GM23248 (cell line): ENCODE results near the gene UBE4A. TPM values are rescaled to one million over a fixed set of nuclear protein-coding genes. Genes with fewer than 3 reads are reported as not detected.
A peak's percentile ranks its signal among the peaks of the same experiment; 100 is the strongest.
"Not testable (repeated sequence)": the region's sequence is repeated elsewhere in the genome, so short reads cannot be mapped to it uniquely, and the experiment has no call there.

Source experiments
- DNase-seq: peaks from one replicate; pipeline ENCODE4 v3.0.0-alpha.2; 2015
- H2AFZ ChIP-seq: fragments of 200-600 bp; sonication (generic); 2 replicates; pipeline ENCODE4 v1.6.1; 2016; ENCODE audit warnings: antibody characterized with exemption
- H3F3A ChIP-seq: fragments of 200-600 bp; sonication (generic); 2 replicates; pipeline ENCODE4 v1.6.1; 2016; ENCODE audit warnings: mild to moderate bottlenecking, antibody characterized with exemption, mixed run types; ENCODE audit not compliant: insufficient read depth
- H3K27ac ChIP-seq: fragments of 200-600 bp; sonication (generic); 2 replicates; pipeline ENCODE4 v1.5.1; 2016; ENCODE audit warnings: mild to moderate bottlenecking
- H3K27me3 ChIP-seq: fragments of 200-600 bp; sonication (generic); replicated peaks from 2 replicates; pipeline ENCODE4 v1.6.1; 2016; ENCODE audit warnings: mild to moderate bottlenecking; ENCODE audit not compliant: insufficient read depth
- H3K36me3 ChIP-seq: fragments of 200-600 bp; sonication (generic); 2 replicates; pipeline ENCODE4 v1.6.1; 2016; ENCODE audit warnings: low read depth, mild to moderate bottlenecking
- H3K4me1 ChIP-seq: fragments of 200-600 bp; sonication (generic); 2 replicates; pipeline ENCODE4 v1.6.1; 2016; ENCODE audit warnings: mild to moderate bottlenecking; ENCODE audit not compliant: insufficient read depth
- H3K4me2 ChIP-seq: fragments of 200-600 bp; sonication (generic); one replicate; pipeline ENCODE4 v1.6.1; 2016; ENCODE audit warnings: mild to moderate bottlenecking; ENCODE audit not compliant: unreplicated experiment
- H3K4me3 ChIP-seq: fragments of 200-600 bp; sonication (generic); 2 replicates; pipeline ENCODE4 v1.5.1; 2016; ENCODE audit warnings: mild to moderate bottlenecking
- H3K79me2 ChIP-seq: fragments of 200-600 bp; sonication (generic); 2 replicates; pipeline ENCODE4 v1.6.1; 2016; ENCODE audit warnings: mild to moderate bottlenecking; ENCODE audit not compliant: insufficient read depth
- H3K9ac ChIP-seq: fragments of 200-600 bp; sonication (generic); 2 replicates; pipeline ENCODE4 v1.6.1; 2016; ENCODE audit warnings: mild to moderate bottlenecking
- H3K9me2 ChIP-seq: fragments of 200-600 bp; sonication (generic); 2 replicates; pipeline ENCODE4 v1.6.1; 2016; ENCODE audit warnings: mixed run types, mild to moderate bottlenecking, moderate library complexity; ENCODE audit not compliant: insufficient read depth
- H3K9me3 ChIP-seq: fragments of 200-600 bp; sonication (generic); one replicate; pipeline ENCODE4 v1.6.1; 2017; ENCODE audit warnings: low read depth
- H4K20me1 ChIP-seq: fragments of 200-600 bp; sonication (generic); 2 replicates; pipeline ENCODE4 v1.6.0; 2016; ENCODE audit not compliant: insufficient read depth
- EZH2 ChIP-seq: fragments of 200-600 bp; sonication (generic); IDR thresholded peaks from 2 replicates; pipeline ENCODE4 v1.6.1; 2018; ENCODE audit warnings: antibody characterized with exemption, mild to moderate bottlenecking; ENCODE audit not compliant: insufficient read depth, poor library complexity, severe bottlenecking
- EZH2phosphoT487 ChIP-seq: fragments of 200-600 bp; sonication (generic); IDR thresholded peaks from 2 replicates; pipeline ENCODE4 v1.6.1; 2018; ENCODE audit warnings: antibody characterized with exemption, moderate library complexity, mild to moderate bottlenecking, low read depth; ENCODE audit not compliant: insufficient read depth
- WGBS, 2 experiments: methylation state at CpG; one replicate each; pipeline ENCODE4 v1.1.6; 2015 to 2017; ENCODE audit warnings: low lambda C conversion rate in 2 of 2, low coverage in 1 of 2; ENCODE audit errors: missing lambda C conversion rate in 2 of 2; 5-methylcytosine and 5-hydroxymethylcytosine counted together
- in situ Hi-C: fragments of 300-500 bp; cut with MboI; formaldehyde crosslinking; loops from 2 replicates; pipeline ENCODE4 v1.15.0; 2020
- polyA plus RNA-seq: library from polyadenylated mRNA; unstranded; fragments of >200 nt; fragmentation: Nextera tagmentation; extraction: Ambion mirVana; gene quantifications from 2 replicates; pipeline ENCODE4 v1.2.1, GENCODE V29; 2016
- total RNA-seq: library from RNA; depleted of rRNA; stranded (reverse); fragments of >200 nt; shearing (Covaris generic); gene quantifications from 2 replicates; pipeline ENCODE4 v1.2.3, GENCODE V29; 2014

The UBE4A gene
- total and polyA plus RNA-seq, 2 experiments from 2014 or later: 25.4 to 50.6 TPM

GRCh38 chr11:118397448-118397847 is 38.0 kb downstream of the UBE4A start:
- Histone ChIP-seq H3K4me2 (no peak overlapping the region), H3K27me3 (no peaks in the 10 kb centered on the region), H3K9me3 (no peaks in the 10 kb centered on the region), H3K4me1 (peaks cover 3% of the 10 kb centered on the region; the same call in 1 of the 2 replicates), H2AFZ (no peak overlapping the region), H4K20me1 (no peaks in the 10 kb centered on the region), H3K79me2 (peaks cover 9% of the 10 kb centered on the region; the same call in 1 of the 2 replicates), H3K4me3 (no peak overlapping the region), H3F3A (peaks cover 38% of the 10 kb centered on the region), H3K36me3 (peaks cover 35% of the 10 kb centered on the region; the same call in 1 of the 2 replicates), H3K9ac (0 out of 2 replicates have a peak overlapping the region, but pooled peaks have one; percentile 3), H3K9me2 (no peaks in the 10 kb centered on the region), H3K27ac (no peak overlapping the region)
- TF ChIP-seq EZH2 (no peak), EZH2phosphoT487 (no peak)
- DNase-seq: no peak
- in situ Hi-C loops: no loop called here

DNA sequence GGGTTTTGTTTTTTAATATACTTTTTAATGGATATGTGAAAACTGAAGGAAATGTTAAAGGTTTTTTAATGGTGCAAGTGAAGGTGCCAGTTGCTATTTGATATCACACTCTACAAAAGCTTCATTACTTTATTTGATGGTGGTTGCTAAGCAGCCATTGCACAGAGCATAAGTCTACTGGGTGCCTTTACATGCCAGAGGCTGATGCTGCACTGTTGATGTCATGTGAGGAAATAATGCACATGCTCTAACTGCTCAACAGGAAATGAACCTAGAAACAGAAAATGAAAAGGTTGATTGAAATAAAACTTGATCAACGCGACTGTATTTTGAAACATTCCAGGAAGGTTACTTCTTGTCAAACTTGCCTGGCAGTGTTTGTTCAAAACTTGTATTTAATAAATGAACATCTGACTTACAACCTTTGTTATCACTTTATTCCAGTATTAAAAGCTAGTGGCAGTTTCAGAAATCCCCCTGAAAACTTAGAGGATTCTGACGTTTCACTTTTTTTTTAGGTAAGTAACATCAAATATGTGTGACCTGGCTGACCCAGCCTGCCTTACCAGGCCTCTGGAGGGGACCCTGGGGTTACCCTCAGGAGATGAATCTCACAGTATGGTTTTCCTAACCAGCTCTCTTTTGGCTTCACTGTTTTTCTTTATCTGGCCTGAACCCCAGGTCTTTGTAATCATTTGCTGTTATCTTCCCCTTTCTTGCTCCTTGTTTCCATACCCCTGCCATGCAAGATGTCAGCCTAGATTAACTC is 39.6 kb downstream of the UBE4A start:
- H3K4me1 ChIP-seq: peaks cover 15% of the 10 kb centered on the region
- peaks cover 24% of the 10 kb centered on the region for H3K79me2 ChIP-seq
- peak; percentile 24 for DNase-seq
- no peak overlapping the region for H3K4me2 ChIP-seq
- peak overlapping the region; percentile 11; the same call in 1 of the 2 replicates for H3K27ac ChIP-seq
- peaks cover 46% of the 10 kb centered on the region for H3F3A ChIP-seq
- H3K9me3 ChIP-seq: no peaks in the 10 kb centered on the region
- H2AFZ ChIP-seq: no peak overlapping the region
- H4K20me1 ChIP-seq: no peaks in the 10 kb centered on the region
- peaks cover 29% of the 10 kb centered on the region; the same call in 1 of the 2 replicates for H3K36me3 ChIP-seq
- TF ChIP-seq EZH2: no peak
- no peak for TF ChIP-seq EZH2phosphoT487
- in situ Hi-C loops: no loop called here
- H3K27me3 ChIP-seq: no peaks in the 10 kb centered on the region
- no peak overlapping the region; the same call in 1 of the 2 replicates for H3K9ac ChIP-seq
- no peaks in the 10 kb centered on the region for H3K9me2 ChIP-seq
- H3K4me3 ChIP-seq: no peak overlapping the region
- WGBS, 2 experiments: 51 to 59% methylated on average over 3 of the region's 3 CpGs

- DNase-seq: peak; percentile 98
- in situ Hi-C loops: no loop called here
Measured at GRCh38 chr11:118401151-118401879, 41.9 kb downstream of the UBE4A start, which contains the start of gene ATP5MG. Gene ATP5MG (plus strand): TSS chr11:118401606. CDS start chr11:118401666, 60 bp downstream.

GRCh38 chr11:118401880-118402590 is 42.6 kb downstream of the UBE4A start:
- peaks cover 55% of the 10 kb centered on the region for H3K79me2 ChIP-seq
- TF ChIP-seq EZH2 (no peak), EZH2phosphoT487 (no peak)
- in situ Hi-C loops: no loop called here
- peaks cover 40% of the 10 kb centered on the region for H3F3A ChIP-seq
- peak overlapping the region; percentile 82 for H3K4me2 ChIP-seq
- peak overlapping the region; percentile 82 for H3K27ac ChIP-seq
- peak overlapping the region; percentile 90 for H3K4me3 ChIP-seq
- H2AFZ ChIP-seq: peak overlapping the region; percentile 96
- H3K4me1 ChIP-seq: peaks cover 15% of the 10 kb centered on the region
- H3K9me3 ChIP-seq: no peaks in the 10 kb centered on the region
- no peaks in the 10 kb centered on the region for H3K9me2 ChIP-seq
- peak overlapping the region; percentile 85 for H3K9ac ChIP-seq
- H3K36me3 ChIP-seq: peaks cover 9% of the 10 kb centered on the region; the same call in 1 of the 2 replicates
- H3K27me3 ChIP-seq: no peaks in the 10 kb centered on the region
- 0 to 2% methylated on average over 22 of the region's 22 CpGs for WGBS, 2 experiments
- H4K20me1 ChIP-seq: peaks cover 5% of the 10 kb centered on the region; the same call in 1 of the 2 replicates
- DNase-seq: peak; percentile 93

More at GRCh38 chr11:118401151-118401879, 41.9 kb downstream of the UBE4A start, which contains the start of gene ATP5MG:
- Histone ChIP-seq H3K79me2 (peaks cover 48% of the 10 kb centered on the region), H3K27me3 (no peaks in the 10 kb centered on the region), H3K9ac (peak within 1 kb of the TSS; percentile 85), H3K4me3 (peak within 1 kb of the TSS; percentile 90), H3K4me2 (peak within 1 kb of the TSS; percentile 82), H3K27ac (peak within 1 kb of the TSS; percentile 82), H3F3A (peaks cover 46% of the 10 kb centered on the region), H3K36me3 (peaks cover 12% of the 10 kb centered on the region; the same call in 1 of the 2 replicates), H2AFZ (peak within 1 kb of the TSS; percentile 96), H4K20me1 (peaks cover 5% of the 10 kb centered on the region; the same call in 1 of the 2 replicates), H3K9me2 (no peaks in the 10 kb centered on the region), H3K9me3 (no peaks in the 10 kb centered on the region), H3K4me1 (peaks cover 15% of the 10 kb centered on the region)
- 0 to 1% methylated on average over 42 to 51 of the region's 51 CpGs for WGBS, 2 experiments
- no peak for TF ChIP-seq EZH2phosphoT487
- no peak for TF ChIP-seq EZH2

- Histone ChIP-seq H3K9ac (peak overlapping the region; percentile 85), H2AFZ (0 out of 2 replicates have a peak overlapping the region, but pooled peaks have one; percentile 96), H3K4me1 (peaks cover 15% of the 10 kb centered on the region), H3K4me2 (peak overlapping the region; percentile 82), H3F3A (peaks cover 35% of the 10 kb centered on the region), H3K79me2 (peaks cover 61% of the 10 kb centered on the region), H3K4me3 (peak overlapping the region; percentile 90), H3K27ac (peak overlapping the region; percentile 82)
- H3K9me2 ChIP-seq, H3K27me3 ChIP-seq, DNase-seq, H3K36me3 ChIP-seq, H4K20me1 ChIP-seq, H3K9me3 ChIP-seq, in situ Hi-C loops: not testable (repeated sequence)
- 61 to 70% methylated on average over 7 of the region's 7 CpGs for WGBS, 2 experiments
Measured at GRCh38 chr11:118402594-118402993, 43.2 kb downstream of the UBE4A start.
